ENCODE data around the gene DIP2C.

Gene DIP2C

GRCh38 chr10:228366-228765, 461.1 kb downstream of the DIP2C start:
- in situ Hi-C loops (cut with MboI; ENCODE audit: low sequenced_read_pairs) = no loop called here

GRCh38 chr10:227014-227413, 462.5 kb downstream of the DIP2C start:
- in situ Hi-C loops (cut with MboI; ENCODE audit: low sequenced_read_pairs) = no loop called here

- in situ Hi-C loops (cut with MboI; ENCODE audit: low sequenced_read_pairs) = no loop called here
Measured at GRCh38 chr10:226018-226417, 463.4 kb downstream of the DIP2C start.

GRCh38 chr10:224571-224970, 464.9 kb downstream of the DIP2C start:
- in situ Hi-C loops (cut with MboI; ENCODE audit: low sequenced_read_pairs) = no loop called here
